HG03521 (cell line): ENCODE measurements around the gene PIK3CD.

Source experiments
- ATAC-seq: cut with Tn5 transposase; IDR thresholded peaks from one replicate; pipeline ENCODE4 v1.9.1; 2021; ENCODE audit warnings: mild to moderate bottlenecking, moderate library complexity; ENCODE audit not compliant: unreplicated experiment

The PIK3CD gene

DNA sequence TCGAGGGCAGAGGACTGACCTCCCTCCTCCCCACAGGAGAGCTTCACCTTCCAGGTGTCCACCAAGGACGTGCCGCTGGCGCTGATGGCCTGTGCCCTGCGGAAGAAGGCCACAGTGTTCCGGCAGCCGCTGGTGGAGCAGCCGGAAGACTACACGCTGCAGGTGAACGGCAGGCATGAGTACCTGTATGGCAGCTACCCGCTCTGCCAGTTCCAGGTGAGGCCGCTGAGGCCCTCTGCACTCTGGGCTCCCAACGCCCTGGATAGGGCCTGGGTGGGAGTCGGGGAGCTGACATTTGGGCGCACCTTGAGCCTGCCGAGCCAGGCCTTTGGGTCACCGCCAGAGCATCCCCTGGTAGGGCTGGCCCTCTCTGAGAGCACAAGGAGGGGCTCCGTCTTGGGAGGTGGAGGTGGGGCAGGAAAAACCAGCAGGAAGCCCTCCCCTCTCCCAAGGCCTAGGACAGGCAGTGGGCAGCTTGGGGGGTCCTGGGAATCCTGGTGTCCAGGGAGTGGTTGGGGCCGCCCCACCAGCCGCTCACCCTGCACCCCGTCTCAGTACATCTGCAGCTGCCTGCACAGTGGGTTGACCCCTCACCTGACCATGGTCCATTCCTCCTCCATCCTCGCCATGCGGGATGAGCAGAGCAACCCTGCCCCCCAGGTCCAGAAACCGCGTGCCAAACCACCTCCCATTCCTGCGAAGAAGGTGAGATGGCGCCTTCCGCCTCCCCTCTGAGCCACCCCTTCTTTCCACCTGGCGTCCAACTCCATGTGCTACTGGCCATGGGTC, 65.1 kb downstream of the PIK3CD start:
- no peak for ATAC-seq

- ATAC-seq: peak; percentile 47
These were observed 65.9 kb downstream of the PIK3CD start for GRCh38 chr1:9717193-9718005.

DNA sequence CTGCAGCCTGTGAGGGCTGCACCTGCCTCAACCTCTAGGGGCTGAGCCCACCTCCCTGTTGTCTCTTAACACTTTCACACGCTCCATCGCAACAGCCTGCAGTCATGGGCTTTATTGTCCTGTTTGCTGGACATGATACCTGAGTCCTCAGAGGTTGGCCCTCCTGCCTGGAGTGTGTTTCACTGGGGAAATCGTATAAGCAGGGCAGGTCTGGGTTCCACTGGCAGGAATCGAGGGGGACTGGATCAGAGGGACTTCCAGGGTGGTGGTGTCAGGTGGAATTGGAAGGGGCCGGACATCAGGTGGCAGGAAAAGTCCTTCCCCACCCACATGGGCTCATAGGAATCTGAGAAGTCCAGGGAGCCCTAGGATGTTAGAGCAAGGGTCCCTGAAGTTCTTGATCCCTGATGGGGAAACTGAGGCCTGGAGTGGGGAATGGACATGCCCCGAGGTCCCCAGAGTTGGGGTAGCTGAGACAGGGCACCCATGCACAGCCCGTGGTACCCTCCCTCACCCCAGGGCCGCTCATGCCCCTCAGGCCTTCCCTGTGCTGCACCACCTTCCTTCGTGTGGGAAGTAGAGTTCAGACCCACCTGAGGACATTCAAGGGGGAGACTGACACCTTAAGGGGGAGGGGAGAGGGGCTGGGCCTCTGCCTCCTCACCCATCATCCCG, 66.6 kb downstream of the PIK3CD start:
- no peak for ATAC-seq

GRCh38 chr1:9719978-9720722, 68.6 kb downstream of the PIK3CD start:
- ATAC-seq: no peak

GRCh38 chr1:9720785-9721605, 69.5 kb downstream of the PIK3CD start:
- ATAC-seq: no peak

- ATAC-seq: no peak
These were observed 70.3 kb downstream of the PIK3CD start for GRCh38 chr1:9721606-9722377.

DNA sequence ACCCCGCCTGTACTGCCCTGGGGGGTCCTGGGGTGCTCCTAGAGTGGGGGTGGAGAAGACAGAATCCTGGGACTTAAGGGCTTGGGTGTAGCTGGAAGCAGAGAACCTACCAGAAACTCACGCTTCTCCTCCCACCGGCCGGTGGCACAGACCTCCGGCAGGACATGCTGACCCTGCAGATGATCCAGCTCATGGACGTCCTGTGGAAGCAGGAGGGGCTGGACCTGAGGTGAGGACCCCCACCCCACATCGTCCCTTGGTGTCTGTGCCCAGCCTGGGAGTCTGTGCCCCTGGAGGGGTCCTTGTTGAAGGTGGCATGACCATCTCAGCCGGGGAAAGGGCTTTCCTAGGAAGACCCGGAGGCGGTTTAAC, 70.8 kb downstream of the PIK3CD start:
- no peak for ATAC-seq

DNA sequence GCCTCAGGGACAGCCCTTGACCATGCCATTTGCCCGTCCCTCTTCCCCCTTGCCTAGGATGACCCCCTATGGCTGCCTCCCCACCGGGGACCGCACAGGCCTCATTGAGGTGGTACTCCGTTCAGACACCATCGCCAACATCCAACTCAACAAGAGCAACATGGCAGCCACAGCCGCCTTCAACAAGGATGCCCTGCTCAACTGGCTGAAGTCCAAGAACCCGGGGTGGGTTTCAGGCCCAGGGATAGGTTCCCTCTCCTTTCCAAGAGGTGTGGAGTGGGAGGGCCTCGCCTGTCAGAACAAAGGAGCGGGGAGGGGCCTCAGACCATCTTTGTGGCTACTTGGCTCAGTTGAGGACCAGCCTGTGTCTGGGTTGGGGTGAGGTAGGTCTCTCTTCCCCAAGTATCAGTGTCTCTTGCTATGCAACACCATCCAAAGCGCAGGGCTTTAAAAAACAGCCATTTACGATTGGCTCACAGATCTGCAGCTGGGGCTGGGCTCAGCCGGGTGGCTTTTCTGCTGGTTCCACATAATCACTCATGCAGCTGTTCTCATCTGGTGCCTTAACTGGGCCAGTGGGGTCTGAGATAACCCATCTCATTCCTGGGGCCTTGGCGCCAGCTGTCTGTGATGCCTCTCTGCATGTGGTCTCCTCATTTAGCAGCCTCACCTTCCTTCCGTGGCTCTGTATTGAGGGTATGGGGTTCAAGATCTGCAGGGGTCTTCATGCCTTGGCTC, 71.7 kb downstream of the PIK3CD start:
- ATAC-seq: no peak

DNA sequence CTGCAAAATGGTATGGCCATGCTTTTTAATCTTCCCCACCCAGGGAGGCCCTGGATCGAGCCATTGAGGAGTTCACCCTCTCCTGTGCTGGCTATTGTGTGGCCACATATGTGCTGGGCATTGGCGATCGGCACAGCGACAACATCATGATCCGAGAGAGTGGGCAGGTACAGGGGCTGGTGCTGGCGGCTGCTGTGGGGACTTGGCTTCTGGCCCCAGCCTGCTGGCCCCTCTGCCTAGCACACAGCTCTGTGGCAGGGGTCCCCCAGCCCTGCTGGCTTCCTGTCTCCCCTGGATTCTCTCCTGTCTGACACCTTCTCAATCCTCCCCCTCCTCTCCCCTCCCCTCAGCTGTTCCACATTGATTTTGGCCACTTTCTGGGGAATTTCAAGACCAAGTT, 72.4 kb downstream of the PIK3CD start:
- no peak for ATAC-seq

DNA sequence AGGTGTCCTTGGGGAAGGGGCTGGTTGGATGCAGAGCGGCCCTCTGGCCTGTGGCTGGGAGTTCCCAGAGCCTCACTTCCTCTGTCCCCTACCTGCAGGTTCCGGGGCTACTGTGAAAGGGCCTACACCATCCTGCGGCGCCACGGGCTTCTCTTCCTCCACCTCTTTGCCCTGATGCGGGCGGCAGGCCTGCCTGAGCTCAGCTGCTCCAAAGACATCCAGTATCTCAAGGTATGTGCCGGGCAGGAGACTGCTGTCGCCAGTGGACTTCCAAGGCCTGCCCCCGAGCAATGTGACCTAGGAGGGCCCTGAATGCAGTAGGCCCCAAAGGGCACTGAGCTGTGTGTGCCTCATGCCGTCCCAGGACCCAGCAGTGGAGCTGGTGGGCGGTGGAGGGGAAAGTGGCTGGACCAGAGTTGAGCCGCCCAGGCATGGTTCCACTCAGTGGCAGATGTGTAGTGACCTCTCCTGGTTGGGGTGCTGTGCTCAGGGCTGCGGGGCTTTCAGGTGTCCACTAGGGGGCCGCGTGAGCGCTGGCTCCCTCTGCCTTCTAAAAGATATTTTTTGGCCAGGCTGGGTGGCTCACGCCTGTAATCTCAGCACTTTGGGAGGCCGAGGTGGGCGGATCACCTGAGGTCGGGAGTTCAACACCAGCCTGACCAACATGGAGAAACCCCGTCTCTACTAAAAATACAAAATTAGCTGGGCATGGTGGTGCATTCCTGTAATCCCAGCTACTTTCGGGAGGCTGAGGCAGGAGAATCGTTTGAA, 73.4 kb downstream of the PIK3CD start:
- no peak for ATAC-seq

DNA sequence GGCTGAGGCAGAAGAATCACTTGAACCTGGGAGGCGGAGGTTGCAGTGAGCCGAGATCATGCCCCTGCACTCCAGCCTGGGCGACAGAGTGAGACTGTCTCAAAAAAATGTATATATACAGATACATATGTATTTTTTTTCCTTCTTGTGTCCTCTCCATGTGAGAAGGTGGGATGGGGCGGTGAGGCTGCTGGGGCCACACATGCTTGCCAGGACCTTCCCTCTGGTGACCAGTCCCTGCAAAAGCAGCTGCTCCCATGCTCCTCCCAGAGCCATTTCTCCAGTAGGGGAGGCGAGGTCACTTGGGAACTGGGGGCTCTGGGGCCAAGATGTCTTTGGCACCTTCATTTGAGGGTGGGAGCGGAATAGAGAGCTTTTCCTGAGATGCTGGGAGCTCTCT, 74.9 kb downstream of the PIK3CD start:
- ATAC-seq: no peak

GRCh38 chr1:9726905-9727595, 75.5 kb downstream of the PIK3CD start:
- ATAC-seq: no peak

DNA sequence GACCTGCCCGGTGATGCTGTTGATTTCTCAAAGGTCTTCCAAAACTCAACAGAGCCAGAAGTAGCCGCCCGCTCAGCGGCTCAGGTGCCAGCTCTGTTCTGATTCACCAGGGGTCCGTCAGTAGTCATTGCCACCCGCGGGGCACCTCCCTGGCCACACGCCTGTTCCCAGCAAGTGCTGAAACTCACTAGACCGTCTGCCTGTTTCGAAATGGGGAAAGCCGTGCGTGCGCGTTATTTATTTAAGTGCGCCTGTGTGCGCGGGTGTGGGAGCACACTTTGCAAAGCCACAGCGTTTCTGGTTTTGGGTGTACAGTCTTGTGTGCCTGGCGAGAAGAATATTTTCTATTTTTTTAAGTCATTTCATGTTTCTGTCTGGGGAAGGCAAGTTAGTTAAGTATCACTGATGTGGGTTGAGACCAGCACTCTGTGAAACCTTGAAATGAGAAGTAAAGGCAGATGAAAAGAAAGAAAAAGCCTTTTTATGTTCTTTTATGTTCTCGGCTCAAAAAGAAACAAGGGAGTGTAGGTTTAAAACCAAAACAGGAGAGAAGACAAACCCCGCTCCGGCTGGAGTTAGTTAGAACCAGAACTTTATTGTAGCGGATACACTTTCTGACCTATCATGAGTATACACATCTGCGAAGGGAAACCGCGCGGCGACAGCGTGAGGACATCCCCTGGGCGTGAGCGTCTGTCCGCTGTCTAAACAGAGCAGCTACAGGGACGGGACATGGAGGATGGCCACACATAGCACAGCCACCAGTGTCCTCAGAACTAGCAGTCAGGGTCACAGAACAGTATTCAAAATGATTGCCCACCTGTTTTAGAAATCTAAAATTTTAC, 77.1 kb downstream of the PIK3CD start:
- no peak for ATAC-seq

- no peak for ATAC-seq
These were observed 78.0 kb downstream of the PIK3CD start for GRCh38 chr1:9729523-9729922.

DNA sequence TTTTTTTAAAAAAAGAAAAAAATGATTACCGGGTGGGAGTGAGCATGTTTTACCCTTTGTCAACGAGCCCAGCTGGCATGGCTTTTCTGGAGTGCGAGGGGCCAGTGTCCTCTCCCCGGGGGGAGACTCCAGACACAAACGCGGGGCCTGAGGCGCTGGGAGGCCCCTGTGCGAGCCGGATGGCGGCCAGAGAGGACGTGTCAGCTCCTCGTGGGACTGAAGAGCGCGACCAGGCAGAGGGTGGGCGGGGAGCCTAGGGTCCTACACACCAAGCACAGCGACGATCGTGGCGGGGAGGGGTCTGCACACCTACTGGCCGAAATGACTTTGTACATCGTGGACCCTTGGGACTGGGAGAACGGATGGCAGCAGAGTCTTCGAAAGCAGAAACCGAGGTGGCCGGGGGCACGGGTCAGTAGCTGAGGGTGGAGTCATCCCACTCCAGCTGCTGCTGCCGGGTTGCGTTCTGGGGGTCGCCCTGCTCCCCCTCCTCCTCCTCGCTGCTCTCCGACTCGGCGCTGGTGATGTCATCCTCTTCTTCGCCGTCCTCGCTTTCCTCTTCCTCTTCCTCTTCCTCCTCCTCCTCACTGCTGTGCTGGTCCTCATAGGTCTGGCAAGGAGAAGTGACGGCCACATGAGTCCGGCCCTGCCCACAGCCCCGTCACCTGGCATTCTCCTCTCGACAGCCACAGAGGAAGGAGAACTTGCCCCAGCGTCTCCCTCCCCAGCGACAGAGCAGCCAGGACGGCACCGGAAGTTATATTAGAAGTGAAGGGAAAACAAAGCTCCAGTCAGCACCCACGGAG, 78.8 kb downstream of the PIK3CD start:
- no peak for ATAC-seq

- ATAC-seq: no peak
These were observed 79.6 kb downstream of the PIK3CD start for GRCh38 chr1:9731051-9731537.
